ENCODE data around the gene ASCC1. TPM values are rescaled to one million over a fixed set of nuclear protein-coding genes. Genes with fewer than 3 reads are reported as not detected.
A peak's percentile ranks its signal among the peaks of the same experiment; 100 is the strongest.

Gene ASCC1
- total RNA-seq, 1 experiment from 2014 or later: 51.3 TPM

DNA sequence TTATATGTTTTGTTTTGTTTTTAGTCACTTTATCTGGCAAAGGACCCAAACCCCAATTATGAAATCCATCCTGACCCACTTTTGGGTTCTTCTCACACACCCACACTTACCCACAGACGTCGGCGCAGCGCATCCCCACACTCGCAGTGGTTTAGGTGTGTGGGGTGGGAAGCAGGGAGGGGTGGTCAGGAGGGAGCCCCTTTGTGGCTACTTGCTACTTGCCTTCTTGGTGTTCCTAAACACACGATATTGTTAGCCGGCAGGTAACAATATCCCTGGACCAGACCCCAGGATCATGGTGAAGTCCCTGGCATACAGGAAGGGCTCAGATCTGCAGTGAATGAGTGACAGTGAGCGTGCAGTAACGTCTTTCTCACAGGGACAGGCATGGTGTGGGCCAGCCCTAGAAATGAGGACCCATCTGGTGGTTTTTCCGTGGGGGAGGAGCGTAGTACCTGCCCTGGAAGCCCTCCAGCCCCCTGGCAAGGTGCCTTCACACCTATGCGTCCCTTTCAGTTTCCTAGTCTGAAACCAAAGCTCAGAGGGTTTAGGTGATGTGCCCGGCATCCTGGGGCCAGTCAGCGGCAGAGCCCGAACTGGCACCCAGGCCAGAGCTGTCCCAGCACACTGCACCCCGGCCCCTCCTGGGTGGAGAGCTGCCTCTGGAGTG is 132.2 kb downstream of the ASCC1 start:
- H3K9me3 Mint-ChIP-seq (ENCODE audit: low read depth, unreplicated experiment): no peaks in the 10 kb centered on the region
- H3K4me3 Mint-ChIP-seq (ENCODE audit: low read depth, unreplicated experiment): no peak overlapping the region
- H3K36me3 Mint-ChIP-seq (ENCODE audit: insufficient read depth, unreplicated experiment): peaks cover 54% of the 10 kb centered on the region
- TF ChIP-seq, protein P1, sequence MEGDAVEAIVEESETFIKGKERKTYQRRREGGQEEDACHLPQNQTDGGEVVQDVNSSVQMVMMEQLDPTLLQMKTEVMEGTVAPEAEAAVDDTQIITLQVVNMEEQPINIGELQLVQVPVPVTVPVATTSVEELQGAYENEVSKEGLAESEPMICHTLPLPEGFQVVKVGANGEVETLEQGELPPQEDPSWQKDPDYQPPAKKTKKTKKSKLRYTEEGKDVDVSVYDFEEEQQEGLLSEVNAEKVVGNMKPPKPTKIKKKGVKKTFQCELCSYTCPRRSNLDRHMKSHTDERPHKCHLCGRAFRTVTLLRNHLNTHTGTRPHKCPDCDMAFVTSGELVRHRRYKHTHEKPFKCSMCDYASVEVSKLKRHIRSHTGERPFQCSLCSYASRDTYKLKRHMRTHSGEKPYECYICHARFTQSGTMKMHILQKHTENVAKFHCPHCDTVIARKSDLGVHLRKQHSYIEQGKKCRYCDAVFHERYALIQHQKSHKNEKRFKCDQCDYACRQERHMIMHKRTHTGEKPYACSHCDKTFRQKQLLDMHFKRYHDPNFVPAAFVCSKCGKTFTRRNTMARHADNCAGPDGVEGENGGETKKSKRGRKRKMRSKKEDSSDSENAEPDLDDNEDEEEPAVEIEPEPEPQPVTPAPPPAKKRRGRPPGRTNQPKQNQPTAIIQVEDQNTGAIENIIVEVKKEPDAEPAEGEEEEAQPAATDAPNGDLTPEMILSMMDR (IDR thresholded peaks at IDR 0.05; ENCODE audit: unreplicated experiment): no peak
- no TSS peak for BruUV-seq (replicated peaks)
- peaks cover 80% of the 10 kb centered on the region for H3K4me1 Mint-ChIP-seq (ENCODE audit: low read depth, unreplicated experiment)
- DNase-seq: no peak
- intact Hi-C loops (cut with micrococcal nuclease; ENCODE audit: unreplicated experiment): no loop called here
- CTCF ChIA-PET: no interaction called here
- H3K27ac Mint-ChIP-seq (ENCODE audit: unreplicated experiment): no peak overlapping the region
- no peaks in the 10 kb centered on the region for H3K27me3 Mint-ChIP-seq (ENCODE audit: unreplicated experiment)

DNA sequence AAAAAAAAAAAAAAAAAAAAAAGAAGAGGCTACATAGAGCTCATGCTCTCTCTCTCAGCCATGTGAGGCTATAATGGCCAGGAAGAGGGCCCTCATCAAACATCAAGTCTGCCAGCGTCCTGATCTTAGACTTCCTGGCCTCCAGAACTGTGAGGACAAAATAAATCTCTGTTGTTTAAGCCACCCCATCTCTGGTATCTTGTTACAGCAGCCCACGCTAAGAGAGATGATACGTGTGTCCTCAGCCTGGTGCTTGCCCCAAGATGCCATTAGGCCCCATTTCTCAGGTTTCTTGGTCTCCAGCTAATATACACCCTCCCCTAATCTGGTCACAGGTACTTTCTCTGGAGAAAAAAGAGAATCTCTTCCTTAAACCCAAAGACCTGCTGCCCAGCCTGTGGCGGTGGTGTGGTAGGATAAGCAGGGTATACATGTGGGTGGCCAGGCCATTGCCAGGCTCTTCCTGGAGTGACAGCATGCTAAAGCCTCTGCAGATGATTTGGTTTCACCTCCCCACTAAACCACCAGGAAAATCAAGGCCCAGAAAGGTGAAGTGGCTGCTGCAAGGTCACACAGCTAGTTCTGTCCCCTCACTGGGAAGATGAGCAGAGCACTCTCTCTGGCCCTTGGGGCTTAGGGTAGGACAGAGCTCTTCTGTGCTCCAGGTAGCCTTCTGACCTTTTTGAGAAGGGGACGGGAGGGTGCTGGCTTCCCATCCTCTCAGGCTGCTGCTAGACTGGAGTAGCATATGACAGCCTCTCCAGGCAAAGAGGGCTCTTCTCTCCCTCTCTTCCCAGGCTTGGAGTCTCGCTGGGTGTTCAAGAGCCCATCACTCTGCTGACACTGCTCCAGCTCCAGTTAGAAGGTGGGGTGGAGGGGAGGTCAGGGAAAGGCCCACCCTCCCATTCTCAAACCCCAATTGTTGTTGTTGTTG is 133.0 kb downstream of the ASCC1 start:
- H3K27ac Mint-ChIP-seq (ENCODE audit: unreplicated experiment): no peak overlapping the region
- CTCF ChIA-PET: no interaction called here
- intact Hi-C loops (cut with micrococcal nuclease; ENCODE audit: unreplicated experiment): loop anchor here (1.0 kb wide), 1 partner anchor 15 kb away; no protein-coding TSS in a partner anchor
- no peak overlapping the region for H3K4me3 Mint-ChIP-seq (ENCODE audit: low read depth, unreplicated experiment)
- no peaks in the 10 kb centered on the region for H3K27me3 Mint-ChIP-seq (ENCODE audit: unreplicated experiment)
- peaks cover 80% of the 10 kb centered on the region for H3K4me1 Mint-ChIP-seq (ENCODE audit: low read depth, unreplicated experiment)
- BruUV-seq (replicated peaks): no TSS peak
- no peak for DNase-seq
- TF ChIP-seq, protein P1 (IDR thresholded peaks at IDR 0.05; ENCODE audit: unreplicated experiment): no peak
- H3K36me3 Mint-ChIP-seq (ENCODE audit: insufficient read depth, unreplicated experiment): peaks cover 46% of the 10 kb centered on the region
- no peaks in the 10 kb centered on the region for H3K9me3 Mint-ChIP-seq (ENCODE audit: low read depth, unreplicated experiment)

DNA sequence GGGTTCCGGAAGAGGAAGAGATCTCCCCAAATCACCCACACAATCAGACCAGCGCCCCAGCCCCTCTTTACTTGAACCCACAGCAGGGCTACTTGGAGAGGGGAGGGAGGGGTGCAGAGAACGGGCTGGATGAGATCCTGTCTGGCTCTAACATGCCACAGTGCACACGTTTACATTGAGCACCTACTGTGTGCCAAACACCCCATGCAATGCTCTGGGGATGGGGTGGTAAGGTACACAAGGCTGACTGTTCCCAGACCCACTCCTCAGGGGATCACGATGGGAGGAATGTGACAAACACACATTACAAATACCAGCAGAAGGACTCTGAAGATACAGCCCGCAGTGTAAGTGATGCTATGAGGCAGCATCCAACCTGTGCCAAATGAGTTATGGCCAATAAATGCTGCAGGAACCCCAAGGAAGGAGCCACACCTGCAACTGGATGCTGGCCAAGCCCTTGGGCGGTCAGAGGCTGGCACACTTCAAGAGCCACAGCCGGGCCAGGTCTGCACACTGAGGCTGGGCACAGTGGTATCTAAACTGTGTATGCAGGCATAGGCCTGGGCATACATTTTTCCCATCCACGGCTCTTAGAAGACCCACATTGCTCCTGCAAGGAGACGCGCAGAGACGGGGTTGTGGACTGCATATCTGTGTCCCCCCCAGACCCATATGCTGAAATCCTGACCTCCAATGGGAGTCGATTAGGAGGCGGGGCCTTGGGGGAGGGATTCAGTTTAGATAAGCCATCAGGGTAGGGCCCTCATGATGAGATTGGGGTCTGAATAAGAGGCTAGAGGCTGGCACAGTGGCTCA is 134.1 kb downstream of the ASCC1 start:
- peaks cover 79% of the 10 kb centered on the region for H3K4me1 Mint-ChIP-seq (ENCODE audit: low read depth, unreplicated experiment)
- peaks cover 34% of the 10 kb centered on the region for H3K36me3 Mint-ChIP-seq (ENCODE audit: insufficient read depth, unreplicated experiment)
- intact Hi-C loops (cut with micrococcal nuclease; ENCODE audit: unreplicated experiment): loop anchor here (1.0 kb wide), 1 partner anchor 16 kb away; no protein-coding TSS in a partner anchor
- CTCF ChIA-PET: no interaction called here
- peak; percentile 96 for DNase-seq
- TF ChIP-seq, protein P1 (IDR thresholded peaks at IDR 0.05; ENCODE audit: unreplicated experiment): no peak
- peak overlapping the region; percentile 34 for H3K4me3 Mint-ChIP-seq (ENCODE audit: low read depth, unreplicated experiment)
- H3K27ac Mint-ChIP-seq (ENCODE audit: unreplicated experiment): peak overlapping the region; percentile 97
- no TSS peak for BruUV-seq (replicated peaks)
- H3K27me3 Mint-ChIP-seq (ENCODE audit: unreplicated experiment): no peaks in the 10 kb centered on the region
- no peaks in the 10 kb centered on the region for H3K9me3 Mint-ChIP-seq (ENCODE audit: low read depth, unreplicated experiment)

DNA sequence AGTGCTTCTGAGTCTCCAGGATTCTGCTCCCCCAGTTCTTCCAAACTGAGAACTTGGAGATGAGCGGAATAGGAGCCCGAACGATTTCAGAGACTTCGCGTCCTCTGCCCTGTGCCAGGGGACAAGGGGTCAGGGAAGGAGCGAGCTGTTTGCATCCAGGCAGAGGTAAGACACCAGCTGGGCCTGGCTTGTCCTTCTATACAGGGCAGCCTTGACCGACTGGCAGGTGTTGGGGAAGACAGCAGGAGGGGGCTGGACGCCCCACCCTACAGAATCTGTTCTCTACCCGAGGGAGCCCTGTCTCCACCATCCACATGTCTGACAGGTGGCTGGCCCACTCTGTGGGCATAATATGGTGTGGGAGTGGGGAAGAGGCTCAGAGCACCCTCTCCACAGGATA is 134.9 kb downstream of the ASCC1 start:
- CTCF ChIA-PET: interaction anchor here (1.5 kb wide), 1 partner anchor 10 kb away, joined by 5 read pairs; no protein-coding TSS in a partner anchor
- TSS peak; percentile 81 for BruUV-seq (replicated peaks)

More for the DNA sequence above, 134.9 kb downstream of the ASCC1 start:
- Mint-ChIP-seq H3K4me1 (ENCODE audit: low read depth, unreplicated experiment) (peaks cover 73% of the 10 kb centered on the region), H3K36me3 (ENCODE audit: insufficient read depth, unreplicated experiment) (peaks cover 27% of the 10 kb centered on the region), H3K4me3 (ENCODE audit: low read depth, unreplicated experiment) (peak overlapping the region; percentile 34), H3K27me3 (ENCODE audit: unreplicated experiment) (no peaks in the 10 kb centered on the region), H3K27ac (ENCODE audit: unreplicated experiment) (peak overlapping the region; percentile 97), H3K9me3 (ENCODE audit: low read depth, unreplicated experiment) (no peaks in the 10 kb centered on the region)
- TF ChIP-seq, protein P1 (IDR thresholded peaks at IDR 0.05; ENCODE audit: unreplicated experiment): no peak
- no peak for DNase-seq
- intact Hi-C loops (cut with micrococcal nuclease; ENCODE audit: unreplicated experiment): no loop called here
